Activated CD8-positive, alpha-beta memory T cell treated with anti-CD3 and anti-CD28 coated beads, Interleukin-2, amount 50 U/mL, for 4 hours (primary cell): ENCODE results near the gene TRIAP1.
"Not testable (repeated sequence)": the region's sequence is repeated elsewhere in the genome, so short reads cannot be mapped to it uniquely, and the experiment has no call there.

Experiments
- DNase-seq: peaks from one replicate; pipeline ENCODE4 v3.0.0-alpha.2; 2020

Gene TRIAP1

DNA sequence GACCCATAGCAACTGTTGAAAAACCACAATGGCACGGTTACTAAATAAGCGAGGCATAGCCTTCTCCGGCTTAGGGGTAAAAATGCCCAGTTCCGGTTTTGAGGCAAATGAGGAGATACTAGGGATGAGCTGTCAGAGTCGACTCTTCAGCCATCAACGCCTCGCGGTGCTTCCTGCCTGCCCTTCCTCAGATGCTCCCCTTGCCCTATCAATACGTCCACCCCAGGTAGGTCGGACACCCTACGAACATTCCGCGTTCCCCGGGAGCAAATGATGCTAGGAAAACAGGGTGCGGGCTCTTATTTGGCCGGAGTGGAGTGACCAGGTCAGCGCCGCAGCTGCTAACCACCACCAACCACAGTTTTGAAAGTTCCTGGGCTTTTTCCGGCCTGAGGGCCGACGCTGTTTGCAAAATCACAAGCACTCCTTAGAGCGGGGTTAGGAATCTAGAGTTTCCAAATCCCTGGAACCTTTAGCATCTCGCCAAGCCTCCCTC lies 22.2 kb upstream of the TRIAP1 start:
- DNase-seq, result no peak

DNA sequence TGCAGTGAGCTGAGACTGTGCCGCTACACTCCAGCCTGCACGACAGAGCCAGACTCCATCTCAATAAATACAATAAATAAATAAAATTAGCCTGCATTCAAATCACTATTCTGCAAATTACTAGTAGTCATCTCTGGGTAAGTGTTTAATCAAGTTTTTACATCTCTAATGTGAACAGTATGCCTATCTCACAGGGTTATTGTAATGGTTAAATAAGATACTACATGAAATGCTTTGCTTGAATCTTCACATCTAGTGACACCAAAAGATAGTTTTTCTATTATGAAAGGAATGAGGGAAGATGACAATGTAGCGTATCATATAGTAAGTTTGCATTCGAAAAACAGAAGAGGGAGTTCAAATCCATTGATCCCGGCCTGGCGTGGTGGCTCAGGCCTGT lies 21.3 kb upstream of the TRIAP1 start:
- no peak for DNase-seq

DNA sequence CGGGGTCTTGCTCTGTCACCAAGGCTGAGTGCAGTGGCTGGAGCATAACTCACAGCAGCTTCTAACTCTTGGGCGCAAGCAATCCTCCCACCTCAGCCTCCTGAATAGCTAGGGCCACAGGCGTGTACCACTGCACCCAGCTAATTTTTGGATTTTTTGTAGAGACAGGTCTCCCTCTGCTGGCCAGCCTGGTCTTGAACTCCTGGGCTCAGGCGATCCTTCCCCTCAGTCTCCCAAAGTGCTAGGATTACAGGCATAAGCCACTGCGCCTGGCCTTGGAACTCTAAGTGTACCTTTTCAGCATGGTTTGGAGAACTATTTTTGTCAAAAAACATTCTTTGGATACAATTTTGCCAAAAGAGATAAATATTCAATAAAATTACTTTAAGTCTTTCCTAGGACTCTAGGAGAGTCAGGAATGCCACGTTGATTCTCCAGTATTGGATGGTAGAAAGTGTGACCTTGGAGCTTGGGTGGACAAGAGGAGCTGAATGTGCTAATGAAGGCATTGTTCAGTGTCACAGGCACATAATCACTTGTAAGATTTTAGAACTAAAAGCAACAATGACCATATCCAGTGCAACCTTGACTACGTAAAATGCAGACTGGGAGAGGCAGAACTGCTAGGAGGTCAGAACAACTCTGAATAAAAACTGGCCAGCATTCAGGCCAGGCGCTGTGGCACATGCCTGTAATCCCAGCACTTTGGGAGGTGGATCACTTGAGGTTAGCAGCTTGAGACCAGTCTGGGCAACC lies 20.6 kb upstream of the TRIAP1 start:
- DNase-seq, result peak; percentile 48

DNA sequence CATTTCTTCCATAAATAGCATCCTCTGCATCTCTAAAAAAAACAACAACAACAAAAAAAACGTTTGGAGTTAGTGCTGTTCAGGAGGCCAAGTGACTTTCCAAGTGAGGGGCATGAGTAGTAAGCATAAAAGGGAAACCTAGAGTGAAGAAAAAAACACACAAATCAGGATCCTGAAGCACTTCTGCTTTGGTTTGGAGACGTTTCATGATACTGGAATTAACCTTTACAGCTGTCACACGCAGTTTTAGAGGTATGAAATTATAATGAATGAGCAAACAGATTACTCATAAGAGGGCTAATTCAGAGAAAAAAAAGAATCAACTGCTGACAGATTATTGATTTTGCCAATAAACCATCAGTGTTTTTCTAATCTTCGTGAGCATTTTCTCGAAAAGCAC lies 19.6 kb upstream of the TRIAP1 start:
- DNase-seq, result no peak

DNA sequence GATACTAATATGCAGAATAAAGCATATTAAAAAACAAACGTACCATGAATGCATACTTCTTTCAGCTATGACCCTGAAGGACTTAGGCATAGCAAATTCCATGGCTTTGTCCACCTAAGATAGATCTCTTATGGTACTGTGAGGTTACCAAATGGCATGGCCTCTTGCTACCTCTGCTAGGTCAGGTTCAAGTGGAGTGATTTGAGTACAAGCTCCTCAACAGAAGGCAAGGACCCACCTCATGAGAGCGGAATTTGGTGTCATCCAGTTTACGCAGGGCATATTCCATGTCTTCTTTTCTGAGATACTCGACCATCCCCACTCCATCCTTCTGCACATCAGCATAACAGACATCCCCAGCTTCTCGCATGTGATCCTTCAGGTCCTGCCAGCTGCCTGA lies 17.5 kb upstream of the TRIAP1 start:
- DNase-seq, result no peak

DNA sequence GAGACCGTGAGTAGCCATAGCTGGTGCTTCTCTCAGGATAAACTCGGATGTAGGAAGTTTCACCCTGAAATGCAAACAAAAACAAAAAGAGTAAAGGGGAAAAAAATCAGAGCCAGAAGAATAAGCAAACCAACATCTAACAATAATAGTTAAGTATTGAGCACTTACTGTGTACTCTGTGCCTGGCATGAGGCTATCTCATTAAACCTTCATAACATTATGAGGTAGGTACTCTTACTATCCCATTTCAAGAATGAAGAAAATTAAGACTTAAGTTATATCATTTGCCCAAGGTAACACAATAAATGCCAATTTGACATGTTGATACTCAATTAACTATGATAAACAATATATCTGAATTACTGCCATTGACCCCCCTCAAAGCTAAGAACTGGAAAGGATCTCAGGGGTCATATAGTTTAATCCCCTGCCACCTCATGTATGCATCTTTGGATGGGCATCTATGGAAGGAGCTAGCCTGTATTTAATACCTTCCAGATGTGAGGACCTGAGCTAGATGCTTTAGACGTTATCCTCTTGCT lies 16.0 kb upstream of the TRIAP1 start:
- no peak for DNase-seq

DNA sequence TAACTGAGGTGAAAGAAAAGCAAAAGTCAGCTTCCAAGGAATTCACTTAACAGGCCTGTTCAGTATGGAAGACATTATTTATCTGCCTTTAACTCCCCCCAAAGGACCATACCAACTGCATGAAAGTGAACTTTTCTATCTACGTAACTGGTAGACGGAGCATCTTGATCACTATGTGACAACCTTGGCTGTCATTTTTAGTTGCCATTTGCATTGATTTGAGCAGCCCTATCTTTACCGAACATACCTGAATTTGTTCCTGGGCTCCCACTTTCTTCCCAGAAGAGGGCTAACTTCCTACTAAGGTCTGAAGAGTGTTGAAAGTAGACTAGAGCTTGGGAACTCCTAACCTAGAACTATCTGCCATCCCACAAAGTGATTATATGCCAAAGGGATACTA lies 14.0 kb upstream of the TRIAP1 start:
- no peak for DNase-seq

DNA sequence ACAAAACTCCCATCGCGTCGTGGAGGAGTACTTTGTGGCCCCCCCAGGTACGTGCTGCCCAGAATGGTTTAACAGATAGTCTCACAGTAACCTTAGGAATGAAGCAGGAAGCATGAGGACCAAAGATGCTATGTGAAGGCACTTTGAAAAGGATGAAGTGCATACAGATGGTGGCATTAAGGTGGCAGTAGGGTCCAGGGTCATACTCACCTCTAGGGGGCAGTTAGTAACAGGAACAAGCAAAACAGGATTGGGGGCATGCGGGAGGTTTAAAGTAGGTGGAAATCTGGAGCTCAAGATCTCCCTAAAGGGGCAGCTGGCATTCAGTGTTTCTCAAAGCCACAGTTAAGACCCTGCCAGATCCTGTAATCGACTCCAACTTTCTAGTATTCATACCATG lies 10.9 kb upstream of the TRIAP1 start:
- DNase-seq, result no peak

DNA sequence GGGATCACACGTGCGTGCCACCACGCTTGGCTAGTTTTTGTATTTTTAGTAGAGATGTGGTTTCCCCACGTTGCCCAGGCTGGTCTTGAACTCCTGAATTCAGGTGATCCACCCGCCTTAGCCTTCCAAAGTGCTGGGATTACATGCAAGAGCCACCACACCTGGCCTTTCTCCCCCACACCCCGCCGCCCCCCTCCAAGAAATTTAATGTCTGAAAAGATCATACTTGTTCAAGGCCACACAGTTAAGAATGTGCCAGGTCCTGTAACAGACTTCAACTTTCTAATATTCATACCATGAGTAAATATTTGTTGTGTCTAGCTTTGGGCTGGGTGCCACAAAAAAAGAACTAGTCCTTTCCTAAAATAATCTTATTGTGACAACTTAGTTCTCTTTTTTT lies 9.1 kb upstream of the TRIAP1 start:
- no peak for DNase-seq

DNA sequence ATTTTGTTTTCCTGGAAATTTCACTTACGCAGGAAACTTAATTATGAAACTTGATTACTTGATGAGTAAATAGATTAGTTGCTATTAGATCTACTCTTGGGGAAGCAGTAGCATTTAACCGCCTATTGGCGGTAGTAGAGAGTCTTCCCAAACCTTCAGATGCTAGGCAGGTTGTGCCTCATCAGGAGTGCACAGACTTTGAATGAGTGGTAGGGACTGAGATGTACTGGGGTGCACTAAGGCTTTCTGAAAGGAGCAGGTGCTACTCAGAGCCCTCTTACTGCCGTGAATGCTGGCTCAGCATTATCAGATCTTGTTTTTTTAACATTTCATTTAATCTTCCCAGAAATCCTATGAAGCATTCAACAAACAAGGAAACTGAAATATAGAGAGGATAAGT lies 7.8 kb upstream of the TRIAP1 start:
- no peak for DNase-seq

DNA sequence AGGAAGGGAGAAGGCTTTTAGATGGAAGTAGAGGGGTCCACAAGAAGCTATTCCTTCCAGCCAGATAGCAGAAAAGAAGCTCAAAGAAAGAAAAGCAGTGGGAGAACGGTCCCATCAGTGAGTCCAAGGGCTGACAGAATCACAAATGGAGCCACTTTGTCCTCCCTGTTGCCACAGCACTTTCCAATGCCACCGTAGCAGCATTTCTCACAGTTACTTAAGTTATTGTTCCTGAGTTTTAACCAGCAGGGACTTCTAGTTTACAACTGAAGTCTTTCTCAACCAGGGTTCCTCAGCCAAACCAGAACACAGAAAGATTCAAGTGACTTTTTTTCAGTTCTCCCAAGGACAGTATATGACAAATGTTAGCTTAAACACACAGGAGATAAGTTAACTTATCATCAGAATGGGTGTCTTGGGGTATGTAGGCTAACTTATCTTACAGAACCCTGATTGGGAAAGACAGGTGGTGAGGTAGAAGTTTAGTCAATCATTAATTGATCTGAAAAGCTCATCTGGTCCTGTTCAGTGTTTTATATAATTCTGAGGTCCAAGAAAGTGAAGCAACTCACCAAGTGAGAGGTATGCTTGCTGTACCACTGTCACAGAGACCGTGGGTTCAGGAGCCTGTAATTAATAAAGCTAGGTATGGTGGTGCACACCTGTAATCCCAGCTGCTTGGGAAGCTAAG lies 7.0 kb upstream of the TRIAP1 start:
- DNase-seq, result no peak

DNA sequence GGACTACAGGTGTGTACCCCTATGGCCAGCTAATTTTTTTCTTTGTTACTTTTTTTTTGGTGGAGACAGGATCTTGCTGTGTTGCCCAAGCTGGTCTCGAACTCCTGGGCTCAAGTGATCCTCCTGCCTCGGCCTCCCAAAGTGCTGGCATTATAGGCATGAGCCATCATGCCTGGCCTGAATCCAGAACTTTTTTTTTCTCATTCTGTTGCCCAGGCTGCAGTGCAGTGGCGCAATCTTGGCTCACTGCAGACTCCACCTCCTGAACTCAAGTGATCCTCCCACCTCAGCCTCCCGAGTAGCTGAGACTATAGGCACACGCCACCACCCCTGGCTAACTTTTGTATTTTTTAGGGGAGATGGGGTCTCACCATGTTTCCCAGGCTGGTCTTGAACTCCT lies 6.3 kb upstream of the TRIAP1 start:
- DNase-seq, result not testable (repeated sequence)

DNA sequence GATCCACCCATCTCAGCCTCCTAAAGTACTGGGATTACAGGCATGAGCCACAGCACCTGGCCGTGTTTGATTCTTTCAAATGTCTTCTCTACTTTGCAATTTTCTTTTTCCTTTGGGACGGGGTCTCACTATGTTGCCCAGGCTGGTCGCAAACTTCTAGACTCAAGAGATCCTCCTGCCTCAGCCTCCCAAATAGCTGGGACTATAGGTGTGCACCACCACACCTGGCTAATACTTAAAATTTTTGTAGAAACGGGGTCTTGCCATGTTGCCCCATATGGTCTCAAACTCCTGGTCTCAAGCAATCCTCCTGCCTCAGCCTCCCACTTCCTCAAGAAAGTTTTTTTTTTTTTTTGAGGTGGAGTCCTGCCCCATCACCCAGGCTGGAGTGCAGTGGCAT lies 1.8 kb upstream of the TRIAP1 start:
- DNase-seq, result no peak

DNA sequence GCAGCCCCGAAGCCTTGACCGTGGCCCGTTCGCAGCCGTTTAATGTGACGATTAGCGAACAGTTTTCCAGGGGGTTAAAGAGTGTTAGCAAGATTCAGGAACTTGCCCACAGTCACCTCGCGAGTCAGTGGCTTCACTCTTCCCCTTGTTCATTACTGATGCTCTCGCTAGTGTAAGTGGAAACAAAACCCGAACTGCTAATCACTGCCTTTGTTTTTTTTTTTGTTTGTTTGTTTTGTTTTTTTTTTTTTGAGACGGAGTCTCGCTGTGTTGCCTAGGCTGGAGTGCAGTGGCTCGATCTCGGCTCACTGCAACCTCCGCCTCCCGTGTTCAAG lies 627 bp upstream of the TRIAP1 start:
- not testable (repeated sequence) for DNase-seq

DNA sequence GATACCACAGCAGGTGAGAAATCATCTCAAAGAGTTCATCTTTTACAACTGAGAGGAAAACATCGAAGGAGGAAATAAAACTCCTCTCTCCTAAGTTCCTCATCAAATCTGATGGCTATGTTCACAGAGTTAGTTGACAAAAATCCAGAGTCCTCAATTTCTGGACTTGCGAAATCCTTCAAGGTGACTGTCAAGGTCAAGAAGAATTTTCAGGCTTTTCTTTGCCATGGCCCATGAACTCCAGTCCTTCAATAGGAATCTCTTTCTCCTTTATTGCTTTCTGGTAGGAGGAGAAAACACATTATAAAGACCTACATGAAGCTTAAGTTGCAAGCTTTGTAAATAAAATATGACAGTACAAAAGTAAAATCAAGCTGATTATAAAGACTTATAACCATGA lies 1.5 kb downstream of the TRIAP1 start:
- DNase-seq, result no peak

DNA sequence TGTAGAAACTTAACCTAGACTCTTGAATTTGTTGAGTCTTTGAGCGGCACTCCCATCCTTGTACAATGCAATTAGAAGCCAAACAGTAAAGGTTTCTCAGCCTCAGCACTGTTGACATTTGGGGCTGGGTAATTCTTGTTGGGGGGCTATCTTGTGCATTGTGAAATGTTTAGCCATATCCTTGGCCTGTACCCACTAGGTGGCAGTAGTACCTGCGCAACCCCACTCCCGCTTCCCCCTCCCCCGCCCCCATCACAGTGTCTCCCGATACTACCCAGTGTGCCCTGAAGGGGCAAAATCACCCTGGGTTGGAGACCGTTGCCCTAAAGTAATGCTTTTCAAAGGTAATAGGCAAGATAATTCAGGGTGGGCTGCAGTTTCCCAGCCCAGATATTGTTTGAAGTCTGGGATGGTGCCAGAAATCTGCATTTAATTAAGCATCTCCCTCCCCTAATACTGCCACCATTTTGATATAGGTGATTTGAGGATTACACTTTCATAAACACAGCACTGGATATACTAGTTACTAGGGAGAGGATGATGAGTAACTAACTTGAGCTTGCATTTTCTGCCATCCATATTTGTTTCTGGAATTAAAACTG lies 6.4 kb downstream of the TRIAP1 start:
- peak; percentile 74 for DNase-seq

DNA sequence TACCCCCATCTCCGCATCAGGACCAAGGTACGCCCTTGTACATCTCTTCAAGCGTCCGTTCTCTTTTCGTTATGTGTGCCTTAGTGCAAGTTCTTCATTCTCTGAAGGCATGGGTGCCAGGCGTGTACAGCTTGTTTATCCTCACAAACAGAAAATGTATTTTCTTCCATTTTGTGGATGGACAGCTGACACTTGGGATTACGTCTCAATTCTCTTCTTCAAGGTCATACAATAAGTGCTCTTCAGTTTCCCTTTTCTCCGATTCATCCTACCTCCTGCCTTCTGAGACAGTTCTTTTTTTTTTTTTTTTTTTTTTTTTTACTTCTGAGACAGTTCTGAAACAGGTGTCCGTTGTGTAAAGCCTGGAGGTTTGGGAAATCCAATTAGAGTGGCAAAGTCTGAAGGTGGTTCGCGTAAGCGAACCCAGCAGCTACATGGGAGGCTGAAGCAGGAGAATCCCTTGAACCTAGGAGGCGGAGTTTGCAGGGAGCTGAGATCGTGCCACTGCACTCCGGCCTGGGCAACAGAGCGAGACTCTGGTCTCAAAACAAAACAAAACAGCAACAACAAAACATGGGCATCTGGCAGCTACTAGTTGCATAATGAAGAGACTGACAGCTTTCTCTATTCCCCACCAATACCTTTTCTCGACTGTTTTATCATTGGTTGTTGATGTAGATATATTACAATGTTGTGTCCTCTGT lies 7.5 kb downstream of the TRIAP1 start:
- no peak for DNase-seq

DNA sequence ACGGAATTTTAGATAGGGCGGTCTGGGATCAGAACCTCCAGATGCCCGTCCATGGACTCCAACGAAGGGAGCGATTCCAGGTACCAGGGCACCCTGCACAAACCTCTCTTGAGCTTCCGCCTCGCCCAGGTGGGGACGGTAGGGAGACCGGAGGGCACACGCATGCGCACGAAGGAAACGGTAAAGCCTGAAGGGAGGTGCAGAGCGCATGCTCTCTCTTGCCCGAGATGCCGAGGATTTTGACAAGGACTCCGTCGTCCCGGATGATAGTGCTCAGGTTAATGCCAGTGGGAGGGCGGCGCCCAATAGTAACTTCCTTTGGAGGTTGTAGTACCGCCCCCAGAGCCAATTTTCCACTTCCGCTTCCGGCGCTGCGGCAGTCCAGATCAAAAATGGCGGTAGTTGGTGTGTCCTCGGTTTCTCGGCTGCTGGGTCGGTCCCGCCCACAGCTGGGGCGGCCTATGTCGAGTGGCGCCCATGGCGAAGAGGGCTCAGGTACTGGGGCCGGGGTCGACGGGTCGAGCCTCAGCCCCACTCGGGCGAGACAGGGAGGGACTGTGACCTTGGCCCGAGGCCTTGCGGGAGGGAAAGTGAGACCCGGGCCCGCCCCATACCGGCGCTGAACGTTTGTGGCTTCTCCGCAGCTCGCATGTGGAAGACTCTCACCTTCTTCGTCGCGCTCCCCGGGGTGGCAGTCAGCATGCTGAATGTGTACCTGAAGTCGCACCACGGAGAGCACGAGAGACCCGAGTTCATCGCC lies 8.3 kb downstream of the TRIAP1 start, which contains the start of gene COX6A1:
COX6A1 (plus strand) TSS at position 379 of the 760 bp plus-strand sequence; CDS start at position 393, 14 bp downstream.
- DNase-seq, result peak; percentile 94

DNA sequence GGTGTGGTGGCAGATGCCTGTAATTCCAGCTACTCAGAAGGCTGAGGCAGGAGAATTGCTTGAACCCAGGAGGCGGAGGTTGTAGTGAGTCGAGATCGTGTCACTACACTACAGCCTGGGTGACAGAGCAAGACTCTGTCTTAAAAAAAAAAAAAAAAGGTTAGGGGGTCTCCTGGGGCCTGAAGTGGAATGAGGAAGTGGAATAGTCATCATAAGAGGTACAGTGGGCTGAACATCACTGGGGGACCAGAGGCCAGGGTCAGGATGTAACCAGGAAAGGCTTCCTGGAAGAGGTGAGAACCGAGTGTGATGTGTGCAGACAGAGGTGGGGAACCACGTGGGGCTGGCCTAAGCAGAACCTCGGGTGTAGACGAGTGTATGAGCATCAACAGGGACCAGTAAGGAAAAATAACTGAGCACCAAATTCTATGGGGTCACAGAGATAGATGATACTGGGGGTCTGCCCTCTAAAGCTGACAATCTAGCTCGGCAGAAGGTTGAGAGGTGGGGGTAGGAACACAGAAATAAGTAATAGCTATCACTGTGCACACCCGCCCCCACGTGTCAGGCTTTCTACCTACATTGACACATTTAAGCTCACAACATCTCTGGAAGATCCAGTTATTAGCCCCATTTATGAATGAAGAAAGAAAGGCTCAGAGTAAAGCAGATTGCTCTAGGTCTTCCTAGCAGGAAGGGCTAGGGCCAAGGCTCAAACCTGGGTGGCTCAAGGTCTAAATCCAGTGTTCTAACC lies 13.2 kb downstream of the TRIAP1 start:
- DNase-seq, result no peak

DNA sequence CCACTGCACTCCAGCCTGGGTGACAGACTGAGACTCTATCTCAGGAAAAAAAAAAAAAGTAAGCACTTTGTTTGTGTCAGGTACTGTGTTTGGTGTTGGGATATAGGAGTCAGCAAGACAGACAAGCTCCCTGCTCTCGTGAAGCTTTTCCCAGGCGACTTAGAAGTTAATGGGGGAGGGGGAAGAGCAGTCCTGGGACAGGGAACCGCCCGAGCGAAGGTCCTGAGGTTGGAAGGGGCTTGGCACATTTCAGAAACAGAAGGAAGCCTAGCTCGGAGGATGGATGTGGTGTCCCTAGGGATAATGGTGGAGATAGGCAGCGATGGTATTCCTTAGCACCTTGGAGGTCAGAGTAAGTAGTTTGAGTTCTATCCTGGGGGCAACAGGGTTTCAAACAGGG lies 16.8 kb downstream of the TRIAP1 start:
- no peak for DNase-seq

DNA sequence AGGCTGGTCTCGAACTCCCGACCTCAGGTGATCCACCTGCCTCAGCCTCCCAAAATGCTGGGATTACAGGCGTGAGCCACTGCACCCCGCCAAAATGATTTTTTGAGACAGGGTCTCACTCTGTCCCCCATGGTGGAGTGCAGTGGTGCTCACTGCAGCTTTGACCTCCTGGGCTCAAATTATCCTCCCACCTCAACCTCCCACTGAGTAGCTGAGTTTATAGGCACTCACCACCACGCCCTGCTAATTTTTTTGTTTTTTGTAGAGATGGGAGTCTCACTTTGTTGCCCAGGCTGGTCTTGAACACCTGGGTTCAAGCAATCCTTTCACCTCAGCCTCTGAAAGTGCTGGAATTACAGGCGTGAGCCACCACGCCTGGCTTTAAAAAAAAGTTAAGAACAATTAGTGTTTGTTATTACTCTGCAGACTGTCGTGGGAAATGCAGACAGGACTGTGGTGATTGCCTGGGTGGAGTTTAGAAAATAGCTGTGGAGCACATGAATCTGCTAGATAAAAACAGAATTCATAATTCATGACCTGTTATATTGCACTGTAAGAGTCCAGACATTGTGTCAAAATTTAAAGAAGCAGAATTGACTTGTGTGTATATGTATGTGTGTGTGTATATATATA lies 17.5 kb downstream of the TRIAP1 start:
- DNase-seq, result no peak
